HG02885 (cell line): ENCODE measurements around the gene ESRRA.

Source experiments
- ATAC-seq: cut with Tn5 transposase; IDR thresholded peaks from one replicate; pipeline ENCODE4 v1.9.1; 2021; ENCODE audit warnings: mild to moderate bottlenecking; ENCODE audit not compliant: unreplicated experiment, poor library complexity

Gene ESRRA

GRCh38 chr11:64291262-64291751 lies 14.0 kb upstream of the ESRRA start, which contains the start of gene KCNK4:
KCNK4 (plus strand) TSS chr11:64291302; CDS start chr11:64293019, 1,717 bp downstream.
- ATAC-seq, result no peak

GRCh38 chr11:64291752-64292459 lies 13.4 kb upstream of the ESRRA start:
- no peak for ATAC-seq

DNA sequence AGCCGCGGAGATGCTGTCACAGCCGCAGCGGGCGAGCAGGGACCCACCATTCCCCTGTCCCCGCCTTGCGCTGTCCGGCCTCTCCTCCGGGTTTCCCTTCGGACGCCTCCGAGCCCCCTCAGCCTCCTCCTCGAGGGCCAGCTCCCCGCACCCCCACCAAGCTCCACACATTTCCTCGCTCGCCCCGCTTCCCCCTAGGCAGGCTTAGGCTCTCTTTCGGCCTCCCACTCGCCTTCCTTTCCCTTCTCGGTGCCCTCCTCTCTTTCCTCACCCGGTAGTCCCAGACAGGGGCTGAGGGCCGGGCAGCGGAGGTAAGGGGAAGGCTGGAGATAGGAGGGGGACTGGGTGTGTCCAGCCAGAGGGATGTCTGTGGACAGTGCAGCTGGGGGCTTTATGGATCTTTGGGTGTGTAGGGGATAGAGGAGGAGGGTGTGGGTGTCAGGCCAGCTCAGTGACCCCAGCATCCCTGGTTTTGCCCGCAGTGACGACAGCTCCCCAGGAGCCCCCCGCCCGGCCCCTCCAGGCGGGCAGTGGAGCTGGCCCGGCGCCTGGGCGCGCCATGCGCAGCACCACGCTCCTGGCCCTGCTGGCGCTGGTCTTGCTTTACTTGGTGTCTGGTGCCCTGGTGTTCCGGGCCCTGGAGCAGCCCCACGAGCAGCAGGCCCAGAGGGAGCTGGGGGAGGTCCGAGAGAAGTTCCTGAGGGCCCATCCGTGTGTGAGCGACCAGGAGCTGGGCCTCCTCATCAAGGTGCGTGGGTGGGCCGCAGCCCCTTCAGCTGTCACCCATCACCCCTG lies 12.7 kb upstream of the ESRRA start:
- no peak for ATAC-seq

DNA sequence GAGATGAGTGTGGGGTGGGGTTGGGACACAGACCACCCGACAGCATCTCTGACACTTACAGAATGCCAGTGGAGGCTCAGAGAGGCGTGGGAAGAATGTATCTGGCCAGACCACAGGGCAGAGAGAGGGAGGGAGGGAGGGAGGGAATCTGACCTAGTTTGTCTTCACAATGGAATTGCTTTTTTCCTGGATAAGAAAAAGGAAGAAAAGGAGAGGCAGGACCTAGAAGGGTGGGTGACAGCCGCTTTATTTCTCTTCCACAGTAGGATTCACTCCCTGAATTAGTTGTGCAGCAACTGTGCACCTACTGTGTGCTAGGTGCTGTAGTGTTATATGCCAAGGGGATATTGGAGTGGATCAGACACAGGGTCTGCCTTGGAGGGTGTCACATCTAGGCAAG lies 10.6 kb upstream of the ESRRA start:
- ATAC-seq, result no peak

GRCh38 chr11:64295760-64296159 lies 9.6 kb upstream of the ESRRA start:
- ATAC-seq, result no peak

DNA sequence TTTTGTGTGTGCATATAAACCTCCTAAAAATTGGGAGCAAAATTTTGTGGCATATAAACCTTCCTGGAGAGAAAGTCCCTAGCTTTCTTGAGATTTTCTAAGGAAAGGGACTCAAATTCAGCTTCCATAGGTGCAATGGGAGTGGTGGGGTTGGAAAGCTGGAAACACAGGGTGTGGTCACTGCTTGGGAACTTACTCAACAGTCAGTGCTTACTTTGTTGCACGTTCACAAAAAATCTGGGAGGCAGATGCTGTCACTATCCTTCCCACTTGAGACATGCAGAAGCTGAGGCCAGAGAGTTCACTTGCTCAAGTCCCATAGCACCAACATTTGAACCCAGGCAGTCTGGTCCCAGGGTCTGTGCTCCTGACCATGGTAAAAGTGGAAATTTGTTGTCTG lies 9.1 kb upstream of the ESRRA start:
- no peak for ATAC-seq

DNA sequence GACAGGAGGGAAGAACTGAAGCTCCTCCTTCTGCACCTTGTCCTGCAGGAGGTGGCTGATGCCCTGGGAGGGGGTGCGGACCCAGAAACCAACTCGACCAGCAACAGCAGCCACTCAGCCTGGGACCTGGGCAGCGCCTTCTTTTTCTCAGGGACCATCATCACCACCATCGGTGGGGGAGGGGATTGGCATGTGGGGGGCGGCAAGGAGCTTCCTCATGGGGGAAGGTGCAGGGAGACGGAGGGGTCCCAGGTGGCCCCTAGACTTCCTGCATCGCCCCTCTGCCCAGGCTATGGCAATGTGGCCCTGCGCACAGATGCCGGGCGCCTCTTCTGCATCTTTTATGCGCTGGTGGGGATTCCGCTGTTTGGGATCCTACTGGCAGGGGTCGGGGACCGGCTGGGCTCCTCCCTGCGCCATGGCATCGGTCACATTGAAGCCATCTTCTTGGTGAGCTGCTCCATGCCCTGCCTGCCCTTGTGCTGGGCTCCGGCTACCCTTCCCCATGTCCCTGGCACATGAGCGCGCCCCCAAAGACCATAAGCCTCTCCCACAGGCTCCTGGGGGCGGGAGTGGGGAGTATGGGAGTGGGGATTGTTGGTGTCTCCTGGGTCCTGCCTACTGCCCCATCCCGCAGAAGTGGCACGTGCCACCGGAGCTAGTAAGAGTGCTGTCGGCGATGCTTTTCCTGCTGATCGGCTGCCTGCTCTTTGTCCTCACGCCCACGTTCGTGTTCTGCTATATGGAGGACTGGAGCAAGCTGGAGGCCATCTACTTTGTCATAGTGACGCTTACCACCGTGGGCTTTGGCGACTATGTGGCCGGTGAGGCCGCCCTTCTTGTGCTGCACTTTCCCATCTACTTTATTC lies 8.3 kb upstream of the ESRRA start:
- no peak for ATAC-seq

- no peak for ATAC-seq
Observed at GRCh38 chr11:64297699-64298358, 7.5 kb upstream of the ESRRA start.

DNA sequence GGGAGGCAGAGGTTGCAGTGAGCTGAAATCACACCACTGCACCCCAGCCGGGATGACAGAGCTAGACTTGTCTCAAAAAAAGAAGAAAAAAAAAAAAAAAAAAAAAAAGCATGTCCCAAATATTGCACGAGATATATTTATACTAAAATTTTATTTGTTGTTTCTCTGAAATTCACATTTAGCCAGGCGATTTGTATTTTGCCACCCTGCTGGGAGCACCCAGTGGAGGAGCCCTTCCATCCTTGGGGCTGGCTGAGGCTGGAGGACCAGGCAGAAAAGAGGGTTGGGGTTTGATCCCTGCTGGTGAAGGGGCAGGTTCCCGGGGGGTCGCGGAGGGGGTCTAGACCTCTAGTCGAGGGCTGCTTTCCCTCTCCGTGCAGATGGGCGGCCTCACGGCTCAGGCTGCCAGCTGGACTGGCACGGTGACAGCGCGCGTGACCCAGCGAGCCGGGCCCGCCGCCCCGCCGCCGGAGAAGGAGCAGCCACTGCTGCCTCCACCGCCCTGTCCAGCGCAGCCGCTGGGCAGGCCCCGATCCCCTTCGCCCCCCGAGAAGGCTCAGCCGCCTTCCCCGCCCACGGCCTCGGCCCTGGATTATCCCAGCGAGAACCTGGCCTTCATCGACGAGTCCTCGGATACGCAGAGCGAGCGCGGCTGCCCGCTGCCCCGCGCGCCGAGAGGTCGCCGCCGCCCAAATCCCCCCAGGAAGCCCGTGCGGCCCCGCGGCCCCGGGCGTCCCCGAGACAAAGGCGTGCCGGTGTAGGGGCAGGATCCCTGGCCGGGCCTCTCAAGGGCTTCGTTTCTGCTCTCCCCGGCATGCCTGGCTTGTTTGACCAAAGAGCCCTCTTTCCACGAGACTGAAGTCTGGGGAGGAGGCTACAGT lies 6.1 kb upstream of the ESRRA start:
- ATAC-seq, result no peak

- ATAC-seq, result no peak
Observed at GRCh38 chr11:64299847-64300648, 5.3 kb upstream of the ESRRA start, which contains the start of gene CATSPERZ. CATSPERZ (plus strand) TSS chr11:64300358; CDS start chr11:64300411, 53 bp downstream.

GRCh38 chr11:64303109-64304031 lies 2.0 kb upstream of the ESRRA start:
- ATAC-seq, result no peak

GRCh38 chr11:64304032-64304315 lies 1.4 kb upstream of the ESRRA start:
- ATAC-seq, result no peak

DNA sequence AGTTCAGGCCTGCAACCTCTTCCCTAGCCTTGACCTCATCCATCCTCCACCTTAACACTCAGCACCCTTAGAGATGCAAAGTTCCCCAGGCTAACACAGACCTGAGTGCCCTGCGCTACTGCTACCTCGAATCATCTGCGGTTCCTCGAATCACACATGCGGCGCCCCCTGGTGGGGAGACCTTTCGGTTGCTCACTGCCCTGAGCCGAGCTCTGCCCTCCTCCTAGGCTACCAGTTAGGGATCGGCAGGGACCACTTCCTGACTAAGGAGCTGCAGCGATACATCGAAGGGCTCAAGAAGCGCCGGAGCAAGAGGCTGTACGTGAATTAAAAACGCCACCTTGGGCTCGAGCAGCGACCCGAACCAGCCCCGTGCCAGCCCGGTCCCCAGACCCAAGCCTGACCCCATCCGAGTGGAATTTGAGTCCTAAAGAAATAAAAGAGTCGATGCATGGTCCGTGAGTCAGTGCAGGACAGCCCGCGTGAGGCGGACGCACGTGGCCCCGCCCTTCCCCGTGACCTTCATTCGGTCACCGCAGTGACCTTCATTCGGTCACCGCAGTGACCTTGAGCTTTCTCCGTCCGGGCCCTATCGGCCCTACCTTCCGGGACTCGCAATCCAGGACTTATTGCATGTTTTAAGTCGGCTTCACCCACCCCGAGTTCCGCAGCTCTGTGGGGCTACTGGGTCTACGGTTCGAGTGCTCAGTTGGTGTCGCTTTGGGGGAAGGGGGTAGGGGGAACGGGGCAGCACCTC lies 830 bp upstream of the ESRRA start:
- ATAC-seq, result peak; percentile 33

DNA sequence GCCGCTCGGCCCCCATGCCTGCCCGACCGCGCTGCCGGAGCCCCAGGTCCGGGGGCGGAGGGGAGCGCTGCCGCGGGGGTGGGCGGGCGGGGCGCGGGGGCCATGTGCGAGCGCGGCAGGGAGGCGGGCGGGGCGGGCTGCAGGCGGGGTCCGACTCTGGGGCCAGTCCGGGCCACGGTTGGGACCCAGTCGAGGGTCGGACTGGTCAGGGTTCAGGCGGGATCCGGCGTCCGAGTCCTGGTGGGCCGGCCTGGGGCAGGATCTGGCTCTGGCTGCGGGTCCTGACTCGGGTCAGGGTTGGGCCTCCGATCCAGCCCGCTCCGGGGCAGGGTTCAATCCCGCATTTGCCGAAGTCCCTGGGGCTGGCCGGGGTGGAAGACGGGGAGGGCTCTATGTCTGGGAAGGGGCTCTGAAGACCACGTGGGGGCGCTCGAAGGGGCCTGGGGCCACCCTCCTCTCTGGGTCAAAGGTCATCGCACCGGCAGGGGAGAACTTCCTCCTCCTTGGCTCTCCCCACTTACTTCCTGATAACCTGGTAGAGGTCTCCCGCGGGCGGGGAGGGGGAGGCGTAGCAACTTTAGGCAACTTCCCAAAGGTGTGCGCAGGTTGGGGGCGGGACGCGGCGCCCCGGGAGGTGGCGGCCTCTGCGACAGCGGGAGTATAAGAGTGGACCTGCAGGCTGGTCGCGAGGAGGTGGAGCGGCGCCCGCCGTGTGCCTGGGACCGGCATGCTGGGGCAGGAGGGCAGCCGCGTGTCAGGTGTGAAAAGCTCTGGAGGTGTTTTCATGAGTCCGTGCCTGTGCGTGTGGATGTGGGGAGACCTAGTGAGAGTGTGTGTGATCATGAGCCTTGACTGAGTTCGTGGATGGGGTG lies 603 bp downstream of the ESRRA start:
- peak; percentile 21 for ATAC-seq

DNA sequence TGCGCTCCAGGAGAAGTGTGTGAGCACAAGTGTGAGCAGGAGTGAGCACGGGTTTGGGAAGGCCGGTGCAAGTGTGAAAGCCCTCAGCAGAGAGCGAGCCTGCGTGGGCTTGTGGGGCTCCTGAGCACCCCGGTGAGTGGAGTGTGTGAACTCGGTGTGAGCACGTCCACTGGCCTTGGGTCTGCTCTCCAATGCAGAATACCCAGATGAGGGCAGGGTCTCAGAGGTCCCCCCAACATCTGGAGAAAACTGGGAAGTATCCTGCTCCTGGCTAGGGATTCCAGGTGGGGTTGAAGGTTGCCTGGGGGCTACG lies 1.2 kb downstream of the ESRRA start:
- no peak for ATAC-seq
